ENCODE measurements around the gene CEP83. TPM values are rescaled to one million over a fixed set of nuclear protein-coding genes. Genes with fewer than 3 reads are reported as not detected.
"Not testable (repeated sequence)": the region's sequence is repeated elsewhere in the genome, so short reads cannot be mapped to it uniquely, and the experiment has no call there.

The CEP83 gene
- total RNA-seq, 1 experiment from 2014 or later = 28.9 TPM

- H3K9me3 Mint-ChIP-seq (ENCODE audit: low read depth, unreplicated experiment) = peaks cover 30% of the 10 kb centered on the region
- H3K4me1 Mint-ChIP-seq (ENCODE audit: low read depth, unreplicated experiment) = no peaks in the 10 kb centered on the region
- no peak overlapping the region for H3K27ac Mint-ChIP-seq (ENCODE audit: unreplicated experiment)
- no peak overlapping the region for H3K4me3 Mint-ChIP-seq (ENCODE audit: low read depth, unreplicated experiment)
- CTCF ChIA-PET = no interaction called here
- H3K36me3 Mint-ChIP-seq (ENCODE audit: insufficient read depth, unreplicated experiment) = no peaks in the 10 kb centered on the region
- no peaks in the 10 kb centered on the region for H3K27me3 Mint-ChIP-seq (ENCODE audit: unreplicated experiment)
- no TSS peak for BruUV-seq (replicated peaks)
- DNase-seq = no peak
- TF ChIP-seq, protein P1, sequence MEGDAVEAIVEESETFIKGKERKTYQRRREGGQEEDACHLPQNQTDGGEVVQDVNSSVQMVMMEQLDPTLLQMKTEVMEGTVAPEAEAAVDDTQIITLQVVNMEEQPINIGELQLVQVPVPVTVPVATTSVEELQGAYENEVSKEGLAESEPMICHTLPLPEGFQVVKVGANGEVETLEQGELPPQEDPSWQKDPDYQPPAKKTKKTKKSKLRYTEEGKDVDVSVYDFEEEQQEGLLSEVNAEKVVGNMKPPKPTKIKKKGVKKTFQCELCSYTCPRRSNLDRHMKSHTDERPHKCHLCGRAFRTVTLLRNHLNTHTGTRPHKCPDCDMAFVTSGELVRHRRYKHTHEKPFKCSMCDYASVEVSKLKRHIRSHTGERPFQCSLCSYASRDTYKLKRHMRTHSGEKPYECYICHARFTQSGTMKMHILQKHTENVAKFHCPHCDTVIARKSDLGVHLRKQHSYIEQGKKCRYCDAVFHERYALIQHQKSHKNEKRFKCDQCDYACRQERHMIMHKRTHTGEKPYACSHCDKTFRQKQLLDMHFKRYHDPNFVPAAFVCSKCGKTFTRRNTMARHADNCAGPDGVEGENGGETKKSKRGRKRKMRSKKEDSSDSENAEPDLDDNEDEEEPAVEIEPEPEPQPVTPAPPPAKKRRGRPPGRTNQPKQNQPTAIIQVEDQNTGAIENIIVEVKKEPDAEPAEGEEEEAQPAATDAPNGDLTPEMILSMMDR (IDR thresholded peaks at IDR 0.05; ENCODE audit: unreplicated experiment) = no peak
- intact Hi-C loops (cut with micrococcal nuclease; ENCODE audit: unreplicated experiment) = no loop called here
Measured at GRCh38 chr12:94320109-94320508, 139.6 kb downstream of the CEP83 start.

DNA sequence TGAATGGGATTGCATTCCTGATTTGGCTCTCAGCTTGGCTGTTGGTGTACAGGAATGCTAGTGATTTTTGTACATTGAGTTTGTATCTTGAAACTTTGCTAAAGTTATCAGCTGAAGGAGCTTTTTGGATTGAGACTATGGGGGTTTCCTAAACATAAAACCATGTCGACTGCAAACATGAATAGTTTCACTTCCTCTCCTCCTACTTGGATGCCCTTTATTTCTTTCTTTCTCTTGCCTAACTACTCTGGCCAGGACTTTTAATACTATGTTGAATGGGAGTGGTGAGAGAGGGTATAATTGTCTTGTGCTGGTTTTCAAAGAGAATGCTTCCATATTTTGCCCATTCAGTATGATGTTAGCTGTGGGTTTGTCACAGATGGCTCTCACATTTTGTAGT lies 141.5 kb downstream of the CEP83 start:
- H3K27ac Mint-ChIP-seq (ENCODE audit: unreplicated experiment) = no peak overlapping the region
- BruUV-seq (replicated peaks) = no TSS peak
- H3K4me1 Mint-ChIP-seq (ENCODE audit: low read depth, unreplicated experiment) = no peaks in the 10 kb centered on the region
- no peak overlapping the region for H3K4me3 Mint-ChIP-seq (ENCODE audit: low read depth, unreplicated experiment)
- CTCF ChIA-PET = no interaction called here
- DNase-seq = no peak
- TF ChIP-seq, protein P1 (IDR thresholded peaks at IDR 0.05; ENCODE audit: unreplicated experiment) = no peak
- H3K9me3 Mint-ChIP-seq (ENCODE audit: low read depth, unreplicated experiment) = peaks cover 25% of the 10 kb centered on the region
- no peaks in the 10 kb centered on the region for H3K36me3 Mint-ChIP-seq (ENCODE audit: insufficient read depth, unreplicated experiment)
- no peaks in the 10 kb centered on the region for H3K27me3 Mint-ChIP-seq (ENCODE audit: unreplicated experiment)
- intact Hi-C loops (cut with micrococcal nuclease; ENCODE audit: unreplicated experiment) = no loop called here

- DNase-seq; H3K27ac Mint-ChIP-seq (ENCODE audit: unreplicated experiment); H3K4me3 Mint-ChIP-seq (ENCODE audit: low read depth, unreplicated experiment); H3K27me3 Mint-ChIP-seq (ENCODE audit: unreplicated experiment); intact Hi-C loops (cut with micrococcal nuclease; ENCODE audit: unreplicated experiment); CTCF ChIA-PET; H3K4me1 Mint-ChIP-seq (ENCODE audit: low read depth, unreplicated experiment); H3K36me3 Mint-ChIP-seq (ENCODE audit: insufficient read depth, unreplicated experiment); BruUV-seq (replicated peaks): not testable (repeated sequence)
- H3K9me3 Mint-ChIP-seq (ENCODE audit: low read depth, unreplicated experiment) = peaks cover 25% of the 10 kb centered on the region
Measured at GRCh38 chr12:94316600-94316999, 143.1 kb downstream of the CEP83 start.

DNA sequence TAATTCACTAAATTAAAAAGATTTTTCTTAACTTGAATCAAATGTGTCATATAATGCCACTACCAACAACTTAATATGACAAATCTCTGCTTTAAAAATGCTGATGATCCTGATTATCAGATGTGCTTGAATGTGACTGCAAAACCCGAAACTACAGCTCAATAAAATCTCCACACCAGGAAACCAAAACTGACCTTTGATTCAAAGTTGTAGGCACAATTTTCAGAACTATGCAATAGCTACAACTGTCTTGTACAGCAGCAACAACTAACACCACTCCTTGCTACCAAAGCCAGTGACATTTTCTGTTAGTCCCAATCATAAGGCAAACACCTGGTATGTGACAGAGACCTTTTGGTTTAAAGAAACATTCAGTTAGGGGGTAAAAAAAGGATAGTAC lies 147.3 kb downstream of the CEP83 start:
- DNase-seq = no peak
- CTCF ChIA-PET = no interaction called here
- Mint-ChIP-seq H3K27me3 (ENCODE audit: unreplicated experiment) (no peaks in the 10 kb centered on the region), H3K4me3 (ENCODE audit: low read depth, unreplicated experiment) (no peak overlapping the region), H3K4me1 (ENCODE audit: low read depth, unreplicated experiment) (no peaks in the 10 kb centered on the region), H3K36me3 (ENCODE audit: insufficient read depth, unreplicated experiment) (peaks cover 6% of the 10 kb centered on the region), H3K9me3 (ENCODE audit: low read depth, unreplicated experiment) (peaks cover 2% of the 10 kb centered on the region), H3K27ac (ENCODE audit: unreplicated experiment) (no peak overlapping the region)
- intact Hi-C loops (cut with micrococcal nuclease; ENCODE audit: unreplicated experiment) = no loop called here
- no TSS peak for BruUV-seq (replicated peaks)
- TF ChIP-seq, protein P1 (IDR thresholded peaks at IDR 0.05; ENCODE audit: unreplicated experiment) = no peak

DNA sequence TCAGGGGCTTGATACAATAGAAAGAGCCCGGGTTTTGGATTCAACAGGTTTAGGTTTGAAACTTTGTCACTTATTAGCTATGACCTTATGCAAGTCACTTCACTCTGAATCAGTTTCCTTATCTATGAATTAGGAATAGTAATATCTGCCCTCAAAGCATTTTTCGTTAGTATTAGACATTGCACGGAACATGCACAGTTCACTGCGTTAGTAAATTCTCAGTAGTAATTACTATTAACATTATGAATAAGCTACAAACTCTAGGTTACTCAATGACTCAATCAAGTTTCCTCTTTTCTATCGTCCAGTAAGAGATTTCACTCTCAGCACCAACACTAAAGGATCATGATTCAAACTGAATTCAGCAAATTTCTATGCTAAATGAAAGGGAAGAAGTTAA lies 150.3 kb downstream of the CEP83 start:
- TF ChIP-seq, protein P1 (IDR thresholded peaks at IDR 0.05; ENCODE audit: unreplicated experiment) = no peak
- H3K9me3 Mint-ChIP-seq (ENCODE audit: low read depth, unreplicated experiment) = no peaks in the 10 kb centered on the region
- no peak for DNase-seq
- CTCF ChIA-PET = interaction anchor here (0.6 kb wide), 1 partner anchor 49 kb away, joined by 3 read pairs; no protein-coding TSS in a partner anchor
- H3K36me3 Mint-ChIP-seq (ENCODE audit: insufficient read depth, unreplicated experiment) = peaks cover 6% of the 10 kb centered on the region
- no peaks in the 10 kb centered on the region for H3K4me1 Mint-ChIP-seq (ENCODE audit: low read depth, unreplicated experiment)
- BruUV-seq (replicated peaks) = no TSS peak
- intact Hi-C loops (cut with micrococcal nuclease; ENCODE audit: unreplicated experiment) = no loop called here
- no peak overlapping the region for H3K4me3 Mint-ChIP-seq (ENCODE audit: low read depth, unreplicated experiment)
- H3K27ac Mint-ChIP-seq (ENCODE audit: unreplicated experiment) = no peak overlapping the region
- no peaks in the 10 kb centered on the region for H3K27me3 Mint-ChIP-seq (ENCODE audit: unreplicated experiment)

All from Calu3 (cell line).